BJ (cell line): ENCODE data around the gene SEC24B. TPM values are rescaled to one million over a fixed set of nuclear protein-coding genes. Genes with fewer than 3 reads are reported as not detected.

Experiments used
- CTCF ChIA-PET: fragments of 350-600 bp; formaldehyde crosslinking; extraction: SDS; loops from one replicate; lab custom pipeline; 2021; ENCODE audit warnings: antibody characterized with exemption, inconsistent platforms; lab: Yijun Ruan, JAX
- POLR2A ChIA-PET: fragments of 300-600 bp; sonication (Branson Sonifier 250); formaldehyde crosslinking; extraction: SDS; loops from one replicate; lab custom pipeline; 2021; ENCODE audit warnings: antibody characterized with exemption; lab: Charles Lee
- DNase-seq: peaks from one replicate; pipeline ENCODE4 v3.0.0-alpha.2; 2011; ENCODE audit warnings: low read depth
- H3K27me3 ChIP-seq: 2 replicates; pipeline ENCODE4 v1.6.0; 2011; ENCODE audit warnings: low read length; ENCODE audit not compliant: control insufficient read depth, insufficient read depth
- H3K36me3 ChIP-seq: 2 replicates; pipeline ENCODE4 v1.5.1; 2011; ENCODE audit warnings: low read length; ENCODE audit not compliant: control insufficient read depth, insufficient read depth
- H3K4me3 ChIP-seq: 2 replicates; pipeline ENCODE4 v1.5.1; 2011; ENCODE audit warnings: low read depth, mild to moderate bottlenecking, control low read depth, low read length
- polyA plus RNA-seq: library from polyadenylated mRNA; depleted of rRNA; stranded (reverse); fragments of >200 nt; gene quantifications from 2 replicates; pipeline ENCODE4 v1.2.3, GENCODE V29; 2011
- TF ChIP-seq, protein P1 (sequence below): IDR thresholded peaks from 2 replicates; pipeline ENCODE4 v1.5.1; 2011; ENCODE audit warnings: low read depth, mild to moderate bottlenecking, control low read depth, inconsistent platforms, low read length, moderate library complexity; ENCODE audit not compliant: insufficient read depth

The SEC24B gene
- polyA plus RNA-seq, 1 experiment, result 43.1 TPM

DNA sequence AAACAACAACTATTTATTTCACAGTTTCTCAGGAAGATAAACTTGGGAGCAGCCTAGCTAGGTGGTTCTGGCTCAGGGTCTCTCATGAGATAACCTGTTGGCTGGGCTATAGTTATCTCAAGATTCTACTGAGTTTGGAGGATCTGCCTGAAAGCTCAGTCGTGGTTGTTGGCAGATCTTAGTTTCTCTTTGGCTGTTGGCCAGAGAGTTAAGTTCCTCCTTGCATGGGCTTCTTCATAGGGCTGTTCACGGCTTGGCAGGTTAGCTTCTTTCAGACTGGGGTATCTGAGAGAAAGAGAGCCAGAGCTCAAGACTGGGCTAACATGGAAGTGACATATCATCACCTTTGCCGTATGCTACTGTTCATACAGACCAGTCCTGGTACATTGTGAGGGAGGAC lies 28.7 kb downstream of the SEC24B start:
- Histone ChIP-seq H3K27me3 (no peaks in the 10 kb centered on the region), H3K36me3 (peaks cover 6% of the 10 kb centered on the region), H3K4me3 (no peak overlapping the region)
- ChIA-PET CTCF (interaction anchor here (0.6 to 2.6 kb wide), 2 partner anchors 29 to 1190 kb away, joined by 3 to 8 read pairs; no protein-coding TSS in a partner anchor), POLR2A (no interaction called here)
- DNase-seq, result no peak
- TF ChIP-seq, protein P1, sequence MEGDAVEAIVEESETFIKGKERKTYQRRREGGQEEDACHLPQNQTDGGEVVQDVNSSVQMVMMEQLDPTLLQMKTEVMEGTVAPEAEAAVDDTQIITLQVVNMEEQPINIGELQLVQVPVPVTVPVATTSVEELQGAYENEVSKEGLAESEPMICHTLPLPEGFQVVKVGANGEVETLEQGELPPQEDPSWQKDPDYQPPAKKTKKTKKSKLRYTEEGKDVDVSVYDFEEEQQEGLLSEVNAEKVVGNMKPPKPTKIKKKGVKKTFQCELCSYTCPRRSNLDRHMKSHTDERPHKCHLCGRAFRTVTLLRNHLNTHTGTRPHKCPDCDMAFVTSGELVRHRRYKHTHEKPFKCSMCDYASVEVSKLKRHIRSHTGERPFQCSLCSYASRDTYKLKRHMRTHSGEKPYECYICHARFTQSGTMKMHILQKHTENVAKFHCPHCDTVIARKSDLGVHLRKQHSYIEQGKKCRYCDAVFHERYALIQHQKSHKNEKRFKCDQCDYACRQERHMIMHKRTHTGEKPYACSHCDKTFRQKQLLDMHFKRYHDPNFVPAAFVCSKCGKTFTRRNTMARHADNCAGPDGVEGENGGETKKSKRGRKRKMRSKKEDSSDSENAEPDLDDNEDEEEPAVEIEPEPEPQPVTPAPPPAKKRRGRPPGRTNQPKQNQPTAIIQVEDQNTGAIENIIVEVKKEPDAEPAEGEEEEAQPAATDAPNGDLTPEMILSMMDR, result no peak

DNA sequence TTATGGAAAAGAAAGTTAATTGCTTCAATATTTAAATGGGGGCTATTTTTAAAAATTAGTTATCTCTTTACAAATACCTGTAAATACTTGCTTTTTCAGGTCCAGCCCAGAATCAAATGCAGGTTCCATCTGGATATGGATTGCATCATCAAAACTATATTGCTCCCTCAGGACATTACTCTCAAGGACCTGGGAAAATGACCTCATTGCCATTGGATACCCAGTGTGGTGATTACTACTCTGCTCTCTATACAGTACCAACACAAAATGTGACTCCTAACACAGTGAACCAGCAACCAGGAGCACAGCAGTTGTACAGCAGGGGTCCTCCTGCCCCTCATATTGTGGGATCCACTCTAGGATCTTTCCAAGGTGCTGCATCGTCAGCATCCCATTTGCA lies 29.2 kb downstream of the SEC24B start:
- ChIA-PET POLR2A (no interaction called here), CTCF (interaction anchor here (0.6 kb wide), 1 partner anchor 1190 kb away, joined by 3 read pairs; no protein-coding TSS in a partner anchor)
- TF ChIP-seq, protein P1, result no peak
- no peak for DNase-seq
- Histone ChIP-seq H3K36me3 (peaks cover 6% of the 10 kb centered on the region), H3K27me3 (no peaks in the 10 kb centered on the region), H3K4me3 (no peak overlapping the region)

DNA sequence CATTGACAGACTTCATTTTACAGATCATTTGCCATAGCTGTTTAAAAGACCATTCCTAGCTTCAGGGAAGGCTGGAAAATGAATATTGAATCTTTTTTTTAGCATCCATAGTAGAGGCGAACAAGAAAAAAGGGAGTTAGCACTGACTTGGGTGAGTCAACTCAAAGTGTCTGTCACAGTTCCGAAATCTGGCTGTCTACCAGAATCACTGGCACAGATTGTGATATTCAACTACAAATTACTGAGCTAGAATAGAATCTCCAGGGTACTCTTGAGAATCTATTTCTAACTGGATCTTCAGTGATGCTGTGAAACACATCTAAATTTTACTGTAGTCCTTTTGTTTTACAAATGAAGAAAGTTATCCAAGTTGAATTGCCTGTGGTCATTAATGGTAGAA lies 31.5 kb downstream of the SEC24B start:
- Histone ChIP-seq H3K36me3 (peaks cover 6% of the 10 kb centered on the region), H3K27me3 (no peaks in the 10 kb centered on the region), H3K4me3 (no peak overlapping the region)
- POLR2A ChIA-PET, result no interaction called here
- no peak for DNase-seq
- TF ChIP-seq, protein P1, result no peak
- CTCF ChIA-PET, result interaction anchor here (1.2 kb wide), 1 partner anchor 32 kb away, joined by 4 read pairs; no protein-coding TSS in a partner anchor

DNA sequence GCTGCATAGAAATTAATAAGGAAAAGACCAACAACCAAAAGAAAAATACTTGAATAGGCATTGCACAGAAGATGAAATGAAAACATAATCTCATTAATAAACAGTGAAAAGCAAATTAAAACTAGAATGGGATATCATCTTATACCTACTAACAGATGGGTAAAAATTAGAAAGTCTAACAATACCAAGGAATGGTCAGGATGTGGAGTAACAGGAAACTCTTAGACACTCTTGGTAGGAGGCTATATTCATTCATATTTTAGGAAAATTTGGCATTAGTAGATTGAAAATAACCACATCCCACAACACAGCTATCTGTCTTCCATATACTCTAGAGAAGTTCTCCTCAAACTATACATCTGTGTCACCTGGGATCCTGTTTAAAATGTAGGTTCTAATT lies 36.3 kb downstream of the SEC24B start:
- TF ChIP-seq, protein P1, result no peak
- no peaks in the 10 kb centered on the region for H3K27me3 ChIP-seq
- DNase-seq, result no peak
- ChIA-PET POLR2A (no interaction called here), CTCF (interaction anchor here (1.6 kb wide), 1 partner anchor 36 kb away, joined by 5 read pairs; the partner anchor contains the start of gene SEC24B)
- H3K4me3 ChIP-seq, result no peak overlapping the region
- no peaks in the 10 kb centered on the region for H3K36me3 ChIP-seq

DNA sequence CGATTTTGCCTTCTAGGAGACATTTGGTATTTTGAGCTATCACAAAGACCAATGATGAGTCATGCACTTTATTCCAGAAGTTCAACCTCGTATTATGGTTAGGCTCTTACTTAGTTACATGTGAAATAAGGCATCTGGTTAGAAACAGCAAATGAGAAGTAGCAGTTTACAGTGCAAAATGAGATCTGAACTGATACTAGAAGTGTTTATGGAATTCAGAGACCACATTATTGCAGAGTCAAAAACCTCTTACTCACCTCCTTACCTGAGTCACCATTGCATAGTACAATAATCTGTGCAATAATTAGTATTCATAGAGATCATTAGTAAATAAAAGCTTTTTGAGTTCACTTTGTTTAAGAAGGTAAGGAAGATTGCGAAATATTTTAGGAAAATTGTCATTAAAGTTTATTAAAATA lies 38.7 kb downstream of the SEC24B start:
- Histone ChIP-seq H3K36me3 (no peaks in the 10 kb centered on the region), H3K27me3 (no peaks in the 10 kb centered on the region), H3K4me3 (no peak overlapping the region)
- CTCF ChIA-PET, result no interaction called here
- POLR2A ChIA-PET, result no interaction called here
- TF ChIP-seq, protein P1, result no peak
- DNase-seq, result peak; percentile 33
